HepG2 (cell line): Measurements from ENCODE around the gene TCF12. TPM values are rescaled to one million over a fixed set of nuclear protein-coding genes. Genes with fewer than 3 reads are reported as not detected.

ENCODE experiments used
- ATAC-seq: fragments of 200-7000 bp; cut with Tn5 transposase; 3 replicates; pipeline ENCODE4 v1.9.1; 2020; ENCODE audit warnings: mild to moderate bottlenecking, moderate library complexity
- BruUV-seq: library from RNA; stranded (reverse); fragments of 400-500 nt; replicated peaks from 2 replicates; lab custom pipeline; 2021; lab: Mats Ljungman, UMichigan
- CTCF ChIA-PET: fragments of 300-600 bp; formaldehyde crosslinking; extraction: SDS; loops from one replicate; lab custom pipeline; 2021; ENCODE audit warnings: low total read pairs, inconsistent platforms, low intra/inter-chr PET ratio; lab: Yijun Ruan, JAX
- POLR2A ChIA-PET: fragments of 350-600 bp; sonication (Branson Sonifier 250); formaldehyde crosslinking; loops from one replicate; lab custom pipeline; 2020; ENCODE audit warnings: antibody characterized with exemption, inconsistent platforms; lab: Yijun Ruan, JAX
- DNase-seq: peaks from one replicate; pipeline ENCODE4 v3.0.0-alpha.2; 2015; ENCODE audit warnings: low spot score
- FAIRE-seq: peaks from 3 replicates; lab custom pipeline; 2011; peaks lifted over from hg19 to GRCh38; lab: Jason Lieb, UNC
- H2AFZ ChIP-seq: one replicate; pipeline ENCODE4 v1.6.1; 2011; ENCODE audit warnings: low read length, inconsistent platforms
- H3K27ac ChIP-seq: fragments of 300-600 bp; 3 replicates; pipeline ENCODE4 v1.8.0; 2011; ENCODE audit warnings: mixed run types, mild to moderate bottlenecking, mixed read lengths, low read length, inconsistent platforms; ENCODE audit not compliant: insufficient read depth; ENCODE audit errors: extremely low read length
- H3K27me3 ChIP-seq, 2 experiments: fragments of 200-600 bp in 1 of 2; 2 replicates in 1 of 2; 3 replicates in 1 of 2; pipeline versions ENCODE4 v1.6.0 to v1.8.0; 2011; ENCODE audit warnings: low read length in 2 of 2, mild to moderate bottlenecking in 2 of 2, moderate library complexity in 2 of 2, inconsistent platforms in 1 of 2; ENCODE audit not compliant: insufficient read depth in 2 of 2, control insufficient read depth in 1 of 2
- H3K36me3 ChIP-seq, 2 experiments: fragments of 200-600 bp in 1 of 2; replicated peaks in 1 of 2; 2 replicates in 1 of 2; 3 replicates in 1 of 2; pipeline versions ENCODE4 v1.5.1 to v1.8.0; 2011; ENCODE audit warnings: low read length in 2 of 2, inconsistent platforms in 1 of 2; ENCODE audit not compliant: insufficient read depth in 2 of 2, control insufficient read depth in 1 of 2
- H3K4me1 ChIP-seq: 2 replicates; pipeline ENCODE4 v1.5.1; 2012; ENCODE audit warnings: low read length, inconsistent platforms; ENCODE audit not compliant: insufficient read depth
- H3K4me2 ChIP-seq: 2 replicates; pipeline ENCODE4 v1.6.0; 2011; ENCODE audit warnings: low read depth, low read length, inconsistent platforms
- H3K4me3 ChIP-seq, 3 experiments: fragments of 200-600 bp in 1 of 3; sonication (generic), shearing (Covaris generic) in 1 of 3; replicated peaks in 1 of 3; 2 replicates each; pipeline ENCODE4 v1.5.1; 2011 to 2016; ENCODE audit warnings: low read length in 3 of 3, inconsistent platforms in 2 of 3, low read depth in 2 of 3, mild to moderate bottlenecking in 2 of 3, control low read depth in 1 of 3, mixed read lengths in 1 of 3; ENCODE audit not compliant: insufficient read depth in 1 of 3
- H3K79me2 ChIP-seq: one replicate; pipeline ENCODE4 v1.6.1; 2011; ENCODE audit warnings: low read length, inconsistent platforms; ENCODE audit not compliant: insufficient read depth
- H3K9ac ChIP-seq: 2 replicates; pipeline ENCODE4 v1.6.0; 2011; ENCODE audit warnings: mild to moderate bottlenecking, low read depth, low read length, inconsistent platforms; ENCODE audit not compliant: insufficient read depth
- H3K9me3 ChIP-seq: 2 replicates; pipeline ENCODE4 v1.5.1; 2012; ENCODE audit warnings: mild to moderate bottlenecking, low read length
- H4K20me1 ChIP-seq: 2 replicates; pipeline ENCODE4 v1.6.0; 2011; ENCODE audit warnings: inconsistent platforms, mild to moderate bottlenecking, low read length, moderate library complexity; ENCODE audit not compliant: insufficient read depth
- ATF7 ChIP-seq, 2 experiments: fragments of 450-650 bp in 1 of 2; sonication (generic) in 1 of 2; formaldehyde crosslinking in 1 of 2; IDR thresholded peaks; 2 replicates each; pipeline versions ENCODE4 v1.4.0 to v1.6.1; 2016 to 2020; ENCODE audit warnings: antibody characterized with exemption in 1 of 2, mild to moderate bottlenecking in 1 of 2, missing genetic modification reagents in 1 of 2
- BRD4 ChIP-seq: sonication (generic); formaldehyde crosslinking; IDR thresholded peaks from 2 replicates; pipeline ENCODE4 v1.4.0; 2020; ENCODE audit warnings: missing genetic modification reagents
- CC2D1A ChIP-seq: sonication (generic); formaldehyde crosslinking; IDR thresholded peaks from 2 replicates; pipeline ENCODE4 v1.8.1; 2023; ENCODE audit warnings: mild to moderate bottlenecking, missing genetic modification reagents
- IKZF1 ChIP-seq: fragments of 450-650 bp; IDR thresholded peaks from 2 replicates; pipeline ENCODE4 v1.7.1; 2016
- JUNB ChIP-seq: sonication (generic); formaldehyde crosslinking; IDR thresholded peaks from 2 replicates; pipeline ENCODE4 v1.8.0; 2022; ENCODE audit warnings: missing genetic modification reagents, mild to moderate bottlenecking, borderline replicate concordance
- KDM1A ChIP-seq: IDR thresholded peaks from 2 replicates; pipeline ENCODE4 v1.6.1; 2016; ENCODE audit warnings: missing compliant biosample characterization
- ZNF567 ChIP-seq: sonication (generic); formaldehyde crosslinking; IDR thresholded peaks from 2 replicates; pipeline ENCODE4 v1.8.1; 2023; ENCODE audit warnings: mild to moderate bottlenecking, missing genetic modification reagents, borderline replicate concordance
- WGBS: methylation state at CpG from one replicate; pipeline ENCODE4 v1.1.6; 2017; ENCODE audit warnings: low lambda C conversion rate; 5-methylcytosine and 5-hydroxymethylcytosine counted together
- in situ Hi-C: cut with HindIII; loops from 2 replicates; pipeline ENCODE4 v1.10.0; 2017; ENCODE audit warnings: low pct_unique_long_range_greater_than_20kb; ENCODE audit not compliant: extremely low pct_ligation_motif_present
- intact Hi-C: fragments of 100-400 bp; cut with micrococcal nuclease; formaldehyde crosslinking; loops from one replicate; pipeline ENCODE4 v1.10.0; 2022; ENCODE audit not compliant: unreplicated experiment
- polyA plus RNA-seq, 8 experiments: library from polyadenylated mRNA; depleted of rRNA in 3 of 8; stranded (reverse) in 7 of 8; unstranded in 1 of 8; fragments of >200 nt; fragmentation: Illumina TruSeq in 4 of 8; extraction: Trizol in 4 of 8; gene quantifications; 2 replicates each; pipeline versions ENCODE4 v1.2.1 to v1.2.3, GENCODE V29; 2011 to 2016; ENCODE audit warnings: low read depth in 4 of 8, missing spikeins in 1 of 8, mixed read lengths in 1 of 8; ENCODE audit not compliant: insufficient read depth in 1 of 8
- total RNA-seq, 5 experiments: library from RNA; depleted of rRNA; stranded (reverse); fragments of >200 nt; fragmentation: Illumina TruSeq; extraction: Trizol; gene quantifications; 2 replicates each; pipeline ENCODE4 v1.2.3, GENCODE V29; 2016; ENCODE audit warnings: low read depth in 1 of 5
- TF ChIP-seq, protein P1 (sequence below): sonication (generic); formaldehyde crosslinking; IDR thresholded peaks from 2 replicates; pipeline ENCODE4 v1.9.0; 2021; ENCODE audit warnings: missing genetic modification reagents, borderline replicate concordance
- TF ChIP-seq, protein P2 (sequence below): IDR thresholded peaks from 2 replicates; pipeline ENCODE4 v1.6.1; 2016; ENCODE audit warnings: mild to moderate bottlenecking, missing biosample characterization, missing genetic modification reagents
- TF ChIP-seq, protein P3 (sequence below): sonication (generic); formaldehyde crosslinking; IDR thresholded peaks from 2 replicates; pipeline ENCODE4 v1.4.0; 2020; ENCODE audit warnings: mild to moderate bottlenecking, missing genetic modification reagents
- TF ChIP-seq, protein P4 (sequence below): sonication (generic); formaldehyde crosslinking; IDR thresholded peaks from 2 replicates; pipeline ENCODE4 v1.5.0; 2020; ENCODE audit warnings: mild to moderate bottlenecking, missing genetic modification reagents

TCF12 gene
- total and polyA plus RNA-seq, 2 of the 13 experiments (the other 11 are each of a cell fraction or from before 2014, with no cell fraction given): 48.6 to 51.1 TPM

DNA sequence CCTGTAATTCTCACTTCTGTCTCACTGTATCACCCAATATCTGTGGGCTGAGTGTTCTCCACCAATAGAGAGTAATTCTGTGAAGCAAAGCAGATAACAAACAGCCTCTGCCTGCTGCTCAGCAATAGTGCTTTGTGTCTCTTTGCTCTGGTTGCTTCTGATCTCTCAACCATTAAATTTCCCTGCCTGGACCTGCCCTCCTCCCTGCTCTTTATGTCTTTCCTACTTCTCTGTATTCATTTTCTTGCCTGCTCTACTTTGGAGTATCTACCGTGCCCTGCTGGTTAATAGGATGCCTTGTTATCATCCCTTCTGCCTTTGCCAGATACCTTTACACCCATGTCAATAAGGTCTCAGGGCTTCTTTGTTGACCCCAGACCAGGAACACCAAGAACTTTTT, 355.0 kb downstream of the TCF12 start:
- intact Hi-C loops: no loop called here
- CTCF ChIA-PET: no interaction called here

More for the DNA sequence above, 355.0 kb downstream of the TCF12 start:
- Histone ChIP-seq H2AFZ (no peak overlapping the region), H3K79me2 (no peaks in the 10 kb centered on the region), H3K4me2 (no peak overlapping the region), H3K27me3 (no peaks in the 10 kb centered on the region), H3K9me3 (no peaks in the 10 kb centered on the region), H3K4me1 (no peaks in the 10 kb centered on the region), H3K9ac (no peak overlapping the region), H4K20me1 (no peaks in the 10 kb centered on the region; the same call in 1 of the 2 replicates), H3K36me3 (peaks cover 15 to 49% of the 10 kb centered on the region in 2 experiments), H3K27ac (no peak overlapping the region), H3K4me3 (no peak overlapping the region)
- 100% methylated on average over 1 of the region's 1 CpG for WGBS
- POLR2A ChIA-PET: no interaction called here
- TF ChIP-seq, protein P1, sequence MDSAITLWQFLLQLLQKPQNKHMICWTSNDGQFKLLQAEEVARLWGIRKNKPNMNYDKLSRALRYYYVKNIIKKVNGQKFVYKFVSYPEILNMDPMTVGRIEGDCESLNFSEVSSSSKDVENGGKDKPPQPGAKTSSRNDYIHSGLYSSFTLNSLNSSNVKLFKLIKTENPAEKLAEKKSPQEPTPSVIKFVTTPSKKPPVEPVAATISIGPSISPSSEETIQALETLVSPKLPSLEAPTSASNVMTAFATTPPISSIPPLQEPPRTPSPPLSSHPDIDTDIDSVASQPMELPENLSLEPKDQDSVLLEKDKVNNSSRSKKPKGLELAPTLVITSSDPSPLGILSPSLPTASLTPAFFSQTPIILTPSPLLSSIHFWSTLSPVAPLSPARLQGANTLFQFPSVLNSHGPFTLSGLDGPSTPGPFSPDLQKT (CRISPR knock-in tag): no peak
- TF ChIP-seq ATF7 (IDR thresholded peaks at IDR 0.05) (no peak), ATF7 (CRISPR knock-in tag; IDR thresholded peaks at IDR 0.05) (no peak), IKZF1 (no peak), KDM1A (CRISPR knock-in tag) (no peak), ZNF567 (CRISPR knock-in tag) (no peak), BRD4 (CRISPR knock-in tag) (no peak), CC2D1A (CRISPR knock-in tag) (no peak), JUNB (CRISPR knock-in tag) (no peak)
- TF ChIP-seq, protein P2, sequence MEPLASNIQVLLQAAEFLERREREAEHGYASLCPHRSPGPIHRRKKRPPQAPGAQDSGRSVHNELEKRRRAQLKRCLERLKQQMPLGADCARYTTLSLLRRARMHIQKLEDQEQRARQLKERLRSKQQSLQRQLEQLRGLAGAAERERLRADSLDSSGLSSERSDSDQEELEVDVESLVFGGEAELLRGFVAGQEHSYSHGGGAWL (CRISPR knock-in tag): no peak
- TF ChIP-seq, protein P3, sequence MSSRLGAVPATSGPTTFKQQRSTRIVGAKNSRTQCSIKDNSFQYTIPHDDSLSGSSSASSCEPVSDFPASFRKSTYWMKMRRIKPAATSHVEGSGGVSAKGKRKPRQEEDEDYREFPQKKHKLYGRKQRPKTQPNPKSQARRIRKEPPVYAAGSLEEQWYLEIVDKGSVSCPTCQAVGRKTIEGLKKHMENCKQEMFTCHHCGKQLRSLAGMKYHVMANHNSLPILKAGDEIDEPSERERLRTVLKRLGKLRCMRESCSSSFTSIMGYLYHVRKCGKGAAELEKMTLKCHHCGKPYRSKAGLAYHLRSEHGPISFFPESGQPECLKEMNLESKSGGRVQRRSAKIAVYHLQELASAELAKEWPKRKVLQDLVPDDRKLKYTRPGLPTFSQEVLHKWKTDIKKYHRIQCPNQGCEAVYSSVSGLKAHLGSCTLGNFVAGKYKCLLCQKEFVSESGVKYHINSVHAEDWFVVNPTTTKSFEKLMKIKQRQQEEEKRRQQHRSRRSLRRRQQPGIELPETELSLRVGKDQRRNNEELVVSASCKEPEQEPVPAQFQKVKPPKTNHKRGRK: no peak
- TF ChIP-seq, protein P4, sequence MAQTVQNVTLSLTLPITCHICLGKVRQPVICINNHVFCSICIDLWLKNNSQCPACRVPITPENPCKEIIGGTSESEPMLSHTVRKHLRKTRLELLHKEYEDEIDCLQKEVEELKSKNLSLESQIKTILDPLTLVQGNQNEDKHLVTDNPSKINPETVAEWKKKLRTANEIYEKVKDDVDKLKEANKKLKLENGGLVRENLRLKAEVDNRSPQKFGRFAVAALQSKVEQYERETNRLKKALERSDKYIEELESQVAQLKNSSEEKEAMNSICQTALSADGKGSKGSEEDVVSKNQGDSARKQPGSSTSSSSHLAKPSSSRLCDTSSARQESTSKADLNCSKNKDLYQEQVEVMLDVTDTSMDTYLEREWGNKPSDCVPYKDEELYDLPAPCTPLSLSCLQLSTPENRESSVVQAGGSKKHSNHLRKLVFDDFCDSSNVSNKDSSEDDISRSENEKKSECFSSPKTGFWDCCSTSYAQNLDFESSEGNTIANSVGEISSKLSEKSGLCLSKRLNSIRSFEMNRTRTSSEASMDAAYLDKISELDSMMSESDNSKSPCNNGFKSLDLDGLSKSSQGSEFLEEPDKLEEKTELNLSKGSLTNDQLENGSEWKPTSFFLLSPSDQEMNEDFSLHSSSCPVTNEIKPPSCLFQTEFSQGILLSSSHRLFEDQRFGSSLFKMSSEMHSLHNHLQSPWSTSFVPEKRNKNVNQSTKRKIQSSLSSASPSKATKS: no peak
- no peak for DNase-seq
- in situ Hi-C loops: loop anchor here (10.0 kb wide), 1 partner anchor 59 kb away; no protein-coding TSS in a partner anchor
- no peak for ATAC-seq
- BruUV-seq: no TSS peak
- no peak for FAIRE-seq
